Pancreas (tissue), 10 donors: ENCODE data around the gene SLC6A4. TPM values are rescaled to one million over a fixed set of nuclear protein-coding genes. Genes with fewer than 3 reads are reported as not detected.

Source experiments
- ATAC-seq, 4 donors: fragments of 200-7000 bp; cut with Tn5 transposase; one replicate each; pipeline versions ENCODE4 v1.8.0 to v1.9.1; 2020; ENCODE audit warnings: mild to moderate bottlenecking in 4 of 4, moderate library complexity in 4 of 4
- DNase-seq, 6 donors: peaks; one replicate each; pipeline ENCODE4 v3.0.0-alpha.2; 2020
- FAIRE-seq: peaks from 2 replicates; lab custom pipeline; 2012; peaks lifted over from hg19 to GRCh38; lab: Jason Lieb, UNC
- H3K27ac ChIP-seq, 4 donors: fragments of 200-600 bp; sonication (generic); 1 replicate in 3 of 4; 2 replicates in 1 of 4; pipeline versions ENCODE4 v1.5.0 to v1.8.0; 2020
- H3K27me3 ChIP-seq, 4 donors: fragments of 200-600 bp; one replicate each; pipeline ENCODE4 v1.8.0; 2021
- H3K36me3 ChIP-seq, 3 donors: fragments of 200-600 bp; sonication (generic) in 1 of 3; one replicate each; pipeline versions ENCODE4 v1.5.0 to v1.8.0; 2020 to 2021
- H3K4me1 ChIP-seq, 3 donors: fragments of 200-600 bp; one replicate each; pipeline ENCODE4 v1.8.0; 2021
- H3K4me3 ChIP-seq, 4 donors: fragments of 200-600 bp; sonication (generic) in 2 of 4; one replicate each; pipeline versions ENCODE4 v1.5.0 to v1.8.0; 2020 to 2021
- H3K9me3 ChIP-seq, 4 donors: fragments of 200-600 bp; one replicate each; pipeline ENCODE4 v1.8.0; 2021
- WGBS, 2 donors: extraction: QIAGEN DNeasy Blood & Tissue Kit; methylation state at CpG; one replicate each; pipeline ENCODE4 v1.1.7; 2013; 5-methylcytosine and 5-hydroxymethylcytosine counted together
- intact Hi-C, 3 donors: fragments of 100-400 bp; cut with DNase I; formaldehyde crosslinking; loops; one replicate each; pipeline versions ENCODE4 v1.11.1 to v1.14.2; 2022
- polyA plus RNA-seq, 2 donors: library from polyadenylated mRNA; stranded (reverse); fragments of 200-250 nt; gene quantifications; one replicate each; pipeline ENCODE4 v1.2.3, GENCODE V29; 2013
- total RNA-seq, 6 donors: library from RNA; stranded (reverse); fragmentation: NEBNext Ultra II Directional in 4 of 6; extraction: Animal tissue kit (Norgen Biotek cat#: 25700) in 4 of 6; gene quantifications; one replicate each; pipeline versions ENCODE4 v1.2.1 to v1.2.4, GENCODE V29; 2021 to 2023
- TF ChIP-seq, protein P1 (sequence below), 4 donors: fragments of 200-600 bp; sonication (generic) in 3 of 4; IDR thresholded peaks; one replicate each; pipeline versions ENCODE4 v1.5.0 to v1.8.0; 2021; ENCODE audit warnings: antibody characterized with exemption in 4 of 4
- donor health status: healthy with polysubstance abuse.
- donor health status: DM: no; HTN: no; CAD: no; lungs with moderate emphysema.
- donor health status: DM: no; HTN: no; CAD: no.
- donor health status: control.
- donor health status: control.
- donor health status: Bipolar disorder and iron deficiency.
- donor health status: DM: yes; HTN: yes; CAD: no.
- donor health status: DM: no; HTN: no; CAD: no.
- donor health status: DM: no; HTN: no; CAD: no.
- donor health status: DM: yes; HTN: yes; CAD: no.

Gene SLC6A4
- total and polyA plus RNA-seq, 8 donors = 0.42 to 3.1 (median 0.87) TPM

DNA sequence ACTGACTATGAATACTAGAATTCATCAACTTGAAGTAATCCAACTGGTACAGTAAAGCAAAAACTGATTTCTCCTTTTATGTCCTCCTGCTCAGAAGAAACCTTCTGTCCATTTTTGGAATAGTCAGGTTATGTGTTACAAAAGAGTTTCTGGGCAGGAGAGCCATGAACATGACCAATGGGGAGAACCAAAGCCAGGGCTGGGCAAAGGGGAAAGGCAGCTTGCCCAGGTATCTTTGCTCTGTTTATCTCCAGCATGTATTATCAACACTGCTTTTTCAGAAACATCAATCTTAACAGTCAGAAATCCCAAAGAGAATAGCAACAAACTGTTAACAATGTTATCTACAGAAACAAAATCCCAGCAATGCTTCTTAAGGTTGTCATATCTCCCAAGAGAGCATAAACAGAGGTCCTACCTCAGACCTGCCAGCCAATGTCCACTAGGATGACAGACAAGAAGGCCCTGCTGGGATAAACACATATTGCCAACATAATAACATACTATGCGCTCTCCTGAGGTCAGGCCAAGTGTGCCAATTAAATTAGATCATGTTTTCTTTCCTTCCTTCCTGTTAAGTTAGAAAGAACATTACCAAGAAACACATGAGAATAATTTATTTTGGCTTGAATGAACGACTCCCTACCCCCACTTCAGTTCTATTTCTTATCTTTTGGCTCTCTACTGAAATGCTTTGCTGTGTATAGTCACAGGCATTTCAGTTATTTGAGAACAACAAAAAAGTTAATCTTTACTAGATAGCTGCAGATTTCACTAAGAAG lies 28.2 kb upstream of the SLC6A4 start:
- FAIRE-seq = no peak
- peak; percentile 91 to 93 (median 92) for ATAC-seq
- intact Hi-C loops = no loop called here

DNA sequence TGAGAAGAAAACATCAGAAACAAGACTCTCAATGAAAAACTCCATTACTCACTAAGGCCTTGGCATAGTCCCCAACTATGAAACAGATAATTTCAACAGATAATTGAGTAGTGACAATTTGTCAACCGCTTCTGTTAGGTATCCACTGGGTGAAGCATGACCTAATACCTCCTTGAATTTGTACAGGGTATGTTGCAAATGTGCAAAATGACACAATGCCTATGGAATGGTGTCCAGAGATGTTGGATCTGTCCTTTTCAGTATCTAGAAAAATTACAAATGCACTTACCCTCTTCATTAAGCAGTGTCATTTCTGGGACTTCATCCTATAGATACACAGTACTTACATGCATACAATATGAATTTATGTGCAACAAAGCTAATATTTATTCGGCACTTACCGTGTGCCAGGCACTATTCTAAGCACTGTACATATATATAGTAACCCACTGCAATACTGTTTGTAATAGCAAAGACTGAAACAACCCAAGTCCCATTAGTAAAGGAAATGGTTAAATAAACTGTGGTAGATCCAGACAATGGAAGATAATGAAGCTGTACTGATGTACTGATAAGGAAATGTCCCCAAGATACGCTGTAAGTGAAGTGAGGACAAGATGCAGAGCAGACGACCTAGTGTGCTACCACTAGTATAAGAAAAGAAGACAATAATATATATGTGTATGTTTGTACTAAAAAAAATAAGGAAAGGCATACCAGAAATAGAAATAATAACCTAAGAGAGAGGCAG lies 21.4 kb upstream of the SLC6A4 start:
- no peaks in the 10 kb centered on the region for H3K9me3 ChIP-seq
- TF ChIP-seq, protein P1, sequence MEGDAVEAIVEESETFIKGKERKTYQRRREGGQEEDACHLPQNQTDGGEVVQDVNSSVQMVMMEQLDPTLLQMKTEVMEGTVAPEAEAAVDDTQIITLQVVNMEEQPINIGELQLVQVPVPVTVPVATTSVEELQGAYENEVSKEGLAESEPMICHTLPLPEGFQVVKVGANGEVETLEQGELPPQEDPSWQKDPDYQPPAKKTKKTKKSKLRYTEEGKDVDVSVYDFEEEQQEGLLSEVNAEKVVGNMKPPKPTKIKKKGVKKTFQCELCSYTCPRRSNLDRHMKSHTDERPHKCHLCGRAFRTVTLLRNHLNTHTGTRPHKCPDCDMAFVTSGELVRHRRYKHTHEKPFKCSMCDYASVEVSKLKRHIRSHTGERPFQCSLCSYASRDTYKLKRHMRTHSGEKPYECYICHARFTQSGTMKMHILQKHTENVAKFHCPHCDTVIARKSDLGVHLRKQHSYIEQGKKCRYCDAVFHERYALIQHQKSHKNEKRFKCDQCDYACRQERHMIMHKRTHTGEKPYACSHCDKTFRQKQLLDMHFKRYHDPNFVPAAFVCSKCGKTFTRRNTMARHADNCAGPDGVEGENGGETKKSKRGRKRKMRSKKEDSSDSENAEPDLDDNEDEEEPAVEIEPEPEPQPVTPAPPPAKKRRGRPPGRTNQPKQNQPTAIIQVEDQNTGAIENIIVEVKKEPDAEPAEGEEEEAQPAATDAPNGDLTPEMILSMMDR (IDR thresholded peaks at IDR 0.05) = no peak
- DNase-seq (no peak), FAIRE-seq (no peak), ATAC-seq (no peak)
- intact Hi-C loops = no loop called here
- no peak overlapping the region for H3K27ac ChIP-seq
- no peaks in the 10 kb centered on the region for H3K27me3 ChIP-seq
- H3K36me3 ChIP-seq = peaks cover 0 to 13% (median 0%) of the 10 kb centered on the region in 3 donors
- H3K4me1 ChIP-seq = no peaks in the 10 kb centered on the region
- 84 to 90% methylated on average over 5 of the region's 5 CpGs for WGBS, 2 donors
- H3K4me3 ChIP-seq = no peak overlapping the region

More for the DNA sequence above, 28.2 kb upstream of the SLC6A4 start:
- Histone ChIP-seq H3K27ac (peak overlapping the region; percentile 40 to 72 (median 58)), H3K27me3 (no peaks in the 10 kb centered on the region), H3K4me3 (no peak overlapping the region), H3K9me3 (no peaks in the 10 kb centered on the region), H3K36me3 (peaks cover 0 to 12% (median 0%) of the 10 kb centered on the region in 3 donors), H3K4me1 (peaks cover 8 to 26% (median 25%) of the 10 kb centered on the region in 3 donors)
- DNase-seq = peak in 3 of 6 donors; percentile 23 to 32 (median 29)
- WGBS, 2 donors = 7% methylated on average over 2 of the region's 2 CpGs
- TF ChIP-seq, protein P1 (IDR thresholded peaks at IDR 0.05) = no peak

DNA sequence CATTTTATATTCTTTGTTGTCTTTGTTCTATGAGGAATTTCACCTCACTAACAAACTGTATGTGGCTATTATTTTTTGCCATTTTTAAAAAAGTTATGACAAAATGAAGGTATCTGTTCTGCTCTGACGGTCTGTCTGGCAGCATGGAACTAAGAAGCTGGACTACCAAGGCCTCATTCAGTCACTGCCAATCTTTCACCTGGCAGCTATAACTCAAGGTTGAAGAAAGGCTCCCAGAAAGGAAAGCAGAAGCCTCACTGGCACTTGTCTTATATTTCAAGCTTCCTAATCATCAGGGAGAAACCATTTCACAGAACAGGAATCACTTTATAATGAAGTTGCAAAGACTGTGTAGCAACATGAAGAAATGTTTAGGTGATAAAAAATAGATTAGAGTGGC lies 18.7 kb upstream of the SLC6A4 start:
- Histone ChIP-seq H3K27ac (no peak overlapping the region), H3K4me3 (no peak overlapping the region), H3K4me1 (no peaks in the 10 kb centered on the region), H3K36me3 (peaks cover 0 to 5% (median 0%) of the 10 kb centered on the region in 3 donors), H3K27me3 (no peaks in the 10 kb centered on the region), H3K9me3 (no peaks in the 10 kb centered on the region)
- ATAC-seq (no peak), FAIRE-seq (no peak), DNase-seq (no peak)
- WGBS, 2 donors = 38 to 43% methylated on average over 1 of the region's 1 CpG
- TF ChIP-seq, protein P1 (IDR thresholded peaks at IDR 0.05) = no peak
- intact Hi-C loops = no loop called here

DNA sequence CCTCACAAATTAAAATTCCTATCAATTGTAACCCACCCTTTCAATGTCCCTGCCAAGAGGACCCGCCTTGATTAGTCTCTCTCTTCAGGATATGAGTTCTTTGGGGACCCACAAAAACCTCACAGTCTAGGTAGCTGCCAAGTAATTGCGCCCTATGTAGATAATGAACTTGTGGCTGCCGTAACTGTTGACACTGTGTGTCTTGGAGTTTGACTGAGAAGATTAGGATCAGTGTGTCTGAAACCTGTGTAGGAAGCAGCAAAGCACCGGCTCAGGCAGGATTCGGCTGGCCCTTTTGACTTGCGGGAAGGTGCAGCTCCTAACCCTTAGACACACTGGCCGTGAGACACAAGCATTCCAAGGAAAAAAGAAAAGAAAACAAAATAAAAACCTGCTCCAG lies 17.8 kb upstream of the SLC6A4 start:
- no peak for FAIRE-seq
- H3K4me3 ChIP-seq = no peak overlapping the region
- no peaks in the 10 kb centered on the region for H3K27me3 ChIP-seq
- peak in 3 of 4 donors; percentile 18 to 31 (median 21) for ATAC-seq
- no peak for DNase-seq
- no peak overlapping the region for H3K27ac ChIP-seq
- TF ChIP-seq, protein P1 (IDR thresholded peaks at IDR 0.05) = no peak
- no peaks in the 10 kb centered on the region for H3K9me3 ChIP-seq
- peaks cover 0 to 11% (median 5%) of the 10 kb centered on the region in 3 donors for H3K36me3 ChIP-seq
- H3K4me1 ChIP-seq = no peaks in the 10 kb centered on the region
- intact Hi-C loops = no loop called here
- WGBS, 2 donors = 55 to 56% methylated on average over 7 of the region's 7 CpGs
